ENCODE results near the gene ARVCF. TPM values are rescaled to one million over a fixed set of nuclear protein-coding genes. Genes with fewer than 3 reads are reported as not detected.

ARVCF gene
- total and polyA plus RNA-seq, 2 experiments from 2014 or later, result 15.6 to 122 TPM

- Mint-ChIP-seq H3K27ac (no peak overlapping the region; the same call in 1 of the 2 replicates), H3K4me3 (no peak overlapping the region), H3K9me3 (peaks cover 20% of the 10 kb centered on the region), H3K27me3 (ENCODE audit: insufficient read depth, low read depth, poor library complexity) (peaks cover 7% of the 10 kb centered on the region), H3K4me1 (peaks cover 31% of the 10 kb centered on the region), H3K36me3 (ENCODE audit: low read depth) (peaks cover 19% of the 10 kb centered on the region)
- H3K27ac ChIP-seq (ENCODE audit: low read depth), result no peak overlapping the region
- H3K4me2 ChIP-seq, result no peak overlapping the region
- peaks cover 8% of the 10 kb centered on the region for H3K36me3 ChIP-seq (ENCODE audit: insufficient read depth)
- no peaks in the 10 kb centered on the region for H3K79me2 ChIP-seq (replicated peaks; ENCODE audit: insufficient read depth)
- H3K27me3 ChIP-seq (ENCODE audit: insufficient read depth), result no peaks in the 10 kb centered on the region
- peak; percentile 49 for ATAC-seq
- TF ChIP-seq JUNB (IDR thresholded peaks at IDR 0.05; ENCODE audit: unreplicated experiment) (no peak), CREB1 (CRISPR knock-in tag; IDR thresholded peaks at IDR 0.05; ENCODE audit: low read depth) (no peak)
- TF ChIP-seq, protein P1, sequence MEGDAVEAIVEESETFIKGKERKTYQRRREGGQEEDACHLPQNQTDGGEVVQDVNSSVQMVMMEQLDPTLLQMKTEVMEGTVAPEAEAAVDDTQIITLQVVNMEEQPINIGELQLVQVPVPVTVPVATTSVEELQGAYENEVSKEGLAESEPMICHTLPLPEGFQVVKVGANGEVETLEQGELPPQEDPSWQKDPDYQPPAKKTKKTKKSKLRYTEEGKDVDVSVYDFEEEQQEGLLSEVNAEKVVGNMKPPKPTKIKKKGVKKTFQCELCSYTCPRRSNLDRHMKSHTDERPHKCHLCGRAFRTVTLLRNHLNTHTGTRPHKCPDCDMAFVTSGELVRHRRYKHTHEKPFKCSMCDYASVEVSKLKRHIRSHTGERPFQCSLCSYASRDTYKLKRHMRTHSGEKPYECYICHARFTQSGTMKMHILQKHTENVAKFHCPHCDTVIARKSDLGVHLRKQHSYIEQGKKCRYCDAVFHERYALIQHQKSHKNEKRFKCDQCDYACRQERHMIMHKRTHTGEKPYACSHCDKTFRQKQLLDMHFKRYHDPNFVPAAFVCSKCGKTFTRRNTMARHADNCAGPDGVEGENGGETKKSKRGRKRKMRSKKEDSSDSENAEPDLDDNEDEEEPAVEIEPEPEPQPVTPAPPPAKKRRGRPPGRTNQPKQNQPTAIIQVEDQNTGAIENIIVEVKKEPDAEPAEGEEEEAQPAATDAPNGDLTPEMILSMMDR (conservative IDR thresholded peaks at IDR 0.05; ENCODE audit: low read depth in 2 of 2), result peak; percentile 13 to 48; a peak in 2 of 4 replicates
- TF ChIP-seq, protein P2, sequence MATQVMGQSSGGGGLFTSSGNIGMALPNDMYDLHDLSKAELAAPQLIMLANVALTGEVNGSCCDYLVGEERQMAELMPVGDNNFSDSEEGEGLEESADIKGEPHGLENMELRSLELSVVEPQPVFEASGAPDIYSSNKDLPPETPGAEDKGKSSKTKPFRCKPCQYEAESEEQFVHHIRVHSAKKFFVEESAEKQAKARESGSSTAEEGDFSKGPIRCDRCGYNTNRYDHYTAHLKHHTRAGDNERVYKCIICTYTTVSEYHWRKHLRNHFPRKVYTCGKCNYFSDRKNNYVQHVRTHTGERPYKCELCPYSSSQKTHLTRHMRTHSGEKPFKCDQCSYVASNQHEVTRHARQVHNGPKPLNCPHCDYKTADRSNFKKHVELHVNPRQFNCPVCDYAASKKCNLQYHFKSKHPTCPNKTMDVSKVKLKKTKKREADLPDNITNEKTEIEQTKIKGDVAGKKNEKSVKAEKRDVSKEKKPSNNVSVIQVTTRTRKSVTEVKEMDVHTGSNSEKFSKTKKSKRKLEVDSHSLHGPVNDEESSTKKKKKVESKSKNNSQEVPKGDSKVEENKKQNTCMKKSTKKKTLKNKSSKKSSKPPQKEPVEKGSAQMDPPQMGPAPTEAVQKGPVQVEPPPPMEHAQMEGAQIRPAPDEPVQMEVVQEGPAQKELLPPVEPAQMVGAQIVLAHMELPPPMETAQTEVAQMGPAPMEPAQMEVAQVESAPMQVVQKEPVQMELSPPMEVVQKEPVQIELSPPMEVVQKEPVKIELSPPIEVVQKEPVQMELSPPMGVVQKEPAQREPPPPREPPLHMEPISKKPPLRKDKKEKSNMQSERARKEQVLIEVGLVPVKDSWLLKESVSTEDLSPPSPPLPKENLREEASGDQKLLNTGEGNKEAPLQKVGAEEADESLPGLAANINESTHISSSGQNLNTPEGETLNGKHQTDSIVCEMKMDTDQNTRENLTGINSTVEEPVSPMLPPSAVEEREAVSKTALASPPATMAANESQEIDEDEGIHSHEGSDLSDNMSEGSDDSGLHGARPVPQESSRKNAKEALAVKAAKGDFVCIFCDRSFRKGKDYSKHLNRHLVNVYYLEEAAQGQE (IDR thresholded peaks at IDR 0.05; ENCODE audit: unreplicated experiment), result no peak
- no peaks in the 10 kb centered on the region; the same call in 1 of the 2 replicates for H4K20me1 ChIP-seq (replicated peaks; ENCODE audit: insufficient read depth)
- peaks cover 17% of the 10 kb centered on the region for H3K4me1 ChIP-seq (ENCODE audit: insufficient read depth)
- DNase-seq (ENCODE audit: low spot score), result peak; percentile 30
- H3K4me3 ChIP-seq, result no peak overlapping the region
- H2AFZ ChIP-seq, result no peak overlapping the region
- no peaks in the 10 kb centered on the region for H3K9me2 ChIP-seq (ENCODE audit: insufficient read depth)
- no peaks in the 10 kb centered on the region for H3F3A ChIP-seq (replicated peaks; ENCODE audit: low read depth)
Observed at GRCh38 chr22:20000246-20001081, 16.2 kb downstream of the ARVCF start.

- Mint-ChIP-seq H3K27me3 (ENCODE audit: insufficient read depth, low read depth, poor library complexity) (peaks cover 7% of the 10 kb centered on the region), H3K4me3 (no peak overlapping the region), H3K4me1 (peaks cover 31% of the 10 kb centered on the region), H3K27ac (no peak overlapping the region), H3K36me3 (ENCODE audit: low read depth) (peaks cover 9% of the 10 kb centered on the region), H3K9me3 (peaks cover 14% of the 10 kb centered on the region)
- Histone ChIP-seq H4K20me1 (replicated peaks; ENCODE audit: insufficient read depth) (no peaks in the 10 kb centered on the region; the same call in 1 of the 2 replicates), H2AFZ (no peak overlapping the region), H3K9me2 (ENCODE audit: insufficient read depth) (no peaks in the 10 kb centered on the region), H3K79me2 (replicated peaks; ENCODE audit: insufficient read depth) (no peaks in the 10 kb centered on the region), H3K36me3 (ENCODE audit: insufficient read depth) (peaks cover 5% of the 10 kb centered on the region), H3K27ac (ENCODE audit: low read depth) (no peak overlapping the region), H3K4me2 (no peak overlapping the region), H3K4me1 (ENCODE audit: insufficient read depth) (peaks cover 17% of the 10 kb centered on the region), H3F3A (replicated peaks; ENCODE audit: low read depth) (no peaks in the 10 kb centered on the region), H3K4me3 (no peak overlapping the region), H3K27me3 (ENCODE audit: insufficient read depth) (no peaks in the 10 kb centered on the region)
- TF ChIP-seq ETS1 (IDR thresholded peaks at IDR 0.05), result no peak
- TF ChIP-seq POLR2AphosphoS5 (IDR thresholded peaks at IDR 0.05; ENCODE audit: low read depth), result no peak
- TF ChIP-seq EZH2 (IDR thresholded peaks at IDR 0.05; ENCODE audit: low read depth, unreplicated experiment), result no peak
- TF ChIP-seq, protein P1 (conservative IDR thresholded peaks at IDR 0.05; ENCODE audit: low read depth in 2 of 2), result 0 out of 4 replicates have a peak, but pooled peaks of 1 of the 2 experiments have one; percentile 4
- DNase-seq (ENCODE audit: low spot score) (no peak), ATAC-seq (peak; percentile 14)
Observed at GRCh38 chr22:19998991-19999820, 17.4 kb downstream of the ARVCF start.
